Transverse colon (tissue), 4 donors: ENCODE measurements around the gene EVI2A. TPM values are rescaled to one million over a fixed set of nuclear protein-coding genes. Genes with fewer than 3 reads are reported as not detected.

Experiments
- DNase-seq: peaks from one replicate; pipeline ENCODE4 v3.0.0-alpha.2; 2019
- H3K27ac ChIP-seq, 4 donors: fragments of 200-600 bp; sonication (generic); 2 replicates each; pipeline ENCODE4 v1.5.1; 2016 to 2018; ENCODE audit warnings: inconsistent platforms in 4 of 4
- H3K27me3 ChIP-seq: fragments of 200-600 bp; sonication (generic); 2 replicates; pipeline ENCODE4 v1.5.1; 2017; ENCODE audit warnings: inconsistent platforms
- H3K36me3 ChIP-seq, 4 donors: fragments of 200-600 bp; sonication (generic); 2 replicates each; pipeline ENCODE4 v1.5.1; 2017 to 2019; ENCODE audit warnings: inconsistent platforms in 4 of 4
- H3K4me1 ChIP-seq, 4 donors: fragments of 200-600 bp; sonication (generic); 2 replicates each; pipeline ENCODE4 v1.5.1; 2017 to 2020; ENCODE audit warnings: inconsistent platforms in 4 of 4
- H3K4me3 ChIP-seq, 4 donors: fragments of 200-600 bp; sonication (generic); 1 replicate in 1 of 4; 2 replicates in 3 of 4; pipeline versions ENCODE4 v1.5.1 to v1.6.1; 2017 to 2019; ENCODE audit warnings: inconsistent platforms in 4 of 4
- H3K9me3 ChIP-seq, 2 donors: fragments of 200-600 bp; sonication (generic); 2 replicates each; pipeline ENCODE4 v1.5.1; 2017 to 2019; ENCODE audit warnings: inconsistent platforms in 2 of 2
- EP300 ChIP-seq: sonication (generic); formaldehyde crosslinking; IDR thresholded peaks from one replicate; pipeline ENCODE4 v1.6.1; 2017; ENCODE audit warnings: antibody characterized with exemption, low read depth
- POLR2A ChIP-seq: fragments of 450-650 bp; IDR thresholded peaks from one replicate; pipeline ENCODE4 v1.6.1; 2016; ENCODE audit warnings: antibody characterized with exemption, mild to moderate bottlenecking, moderate library complexity
- POLR2AphosphoS5 ChIP-seq, 3 donors: sonication (generic); formaldehyde crosslinking; IDR thresholded peaks; one replicate each; pipeline ENCODE4 v1.6.1; 2016; ENCODE audit warnings: antibody characterized with exemption in 3 of 3
- WGBS, 2 donors: methylation state at CpG; one replicate each; pipeline ENCODE4 v1.1.5; 2018; ENCODE audit warnings: low coverage in 1 of 2; 5-methylcytosine and 5-hydroxymethylcytosine counted together
- in situ Hi-C, 4 donors: fragments of 200-750 bp; cut with MboI; loops; one replicate each; pipeline versions ENCODE4 v1.15.0 to v1.15.1; 2017; ENCODE audit warnings: low sequenced_read_pairs in 3 of 4, low pct_ligation_motif_present in 1 of 4, low pct_unique_long_range_greater_than_20kb in 1 of 4
- intact Hi-C: fragments of 100-400 bp; cut with DNase I; formaldehyde crosslinking; loops from one replicate; pipeline ENCODE4 v1.15.1; 2023; ENCODE audit warnings: low total_unique reads
- total RNA-seq, 4 donors: library from RNA; depleted of rRNA; stranded (reverse); fragments of >200 nt; gene quantifications; one replicate each; pipeline ENCODE4 v1.1.0, GENCODE V29; 2016
- TF ChIP-seq, protein P1 (sequence below), 5 experiments: fragments of 200-600 bp in 3 of 5; fragments of 450-650 bp in 2 of 5; sonication (generic) in 3 of 5; IDR thresholded peaks; 1 replicate in 2 of 5; 2 replicates in 3 of 5; pipeline ENCODE4 v1.5.1; 2016 to 2017; ENCODE audit warnings: antibody characterized with exemption in 5 of 5, inconsistent platforms in 3 of 5, mild to moderate bottlenecking in 2 of 5, moderate library complexity in 1 of 5

The EVI2A gene
- total RNA-seq, 4 donors from 2014 or later, result 3.7 to 9.4 (median 7.5) TPM; not detected in 1

DNA sequence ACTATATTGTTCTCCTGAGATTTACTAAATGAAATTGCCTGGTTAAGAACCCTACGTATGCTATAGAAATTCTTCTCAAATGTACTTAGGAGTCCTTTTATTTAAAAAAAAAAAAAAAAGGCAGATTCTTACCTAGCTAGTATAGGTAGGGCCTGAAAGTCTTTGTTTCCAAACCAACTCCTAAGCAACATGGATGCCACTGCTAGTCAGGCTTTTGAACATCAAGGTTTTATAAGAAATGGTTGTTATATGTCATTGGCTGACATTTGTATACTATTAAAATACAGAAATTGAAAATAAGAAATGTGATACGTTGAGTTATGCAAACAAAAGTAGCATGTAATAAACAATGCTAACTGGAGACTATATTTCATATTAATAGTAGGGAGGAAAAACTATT lies 1.2 kb downstream of the EVI2A start:
- H3K27ac ChIP-seq, result peak overlapping the region; percentile 47 to 78 (median 71)
- no peak for DNase-seq
- in situ Hi-C loops (no loop called here), intact Hi-C loops (no loop called here)
- TF ChIP-seq POLR2A, result no peak
- TF ChIP-seq, protein P1, sequence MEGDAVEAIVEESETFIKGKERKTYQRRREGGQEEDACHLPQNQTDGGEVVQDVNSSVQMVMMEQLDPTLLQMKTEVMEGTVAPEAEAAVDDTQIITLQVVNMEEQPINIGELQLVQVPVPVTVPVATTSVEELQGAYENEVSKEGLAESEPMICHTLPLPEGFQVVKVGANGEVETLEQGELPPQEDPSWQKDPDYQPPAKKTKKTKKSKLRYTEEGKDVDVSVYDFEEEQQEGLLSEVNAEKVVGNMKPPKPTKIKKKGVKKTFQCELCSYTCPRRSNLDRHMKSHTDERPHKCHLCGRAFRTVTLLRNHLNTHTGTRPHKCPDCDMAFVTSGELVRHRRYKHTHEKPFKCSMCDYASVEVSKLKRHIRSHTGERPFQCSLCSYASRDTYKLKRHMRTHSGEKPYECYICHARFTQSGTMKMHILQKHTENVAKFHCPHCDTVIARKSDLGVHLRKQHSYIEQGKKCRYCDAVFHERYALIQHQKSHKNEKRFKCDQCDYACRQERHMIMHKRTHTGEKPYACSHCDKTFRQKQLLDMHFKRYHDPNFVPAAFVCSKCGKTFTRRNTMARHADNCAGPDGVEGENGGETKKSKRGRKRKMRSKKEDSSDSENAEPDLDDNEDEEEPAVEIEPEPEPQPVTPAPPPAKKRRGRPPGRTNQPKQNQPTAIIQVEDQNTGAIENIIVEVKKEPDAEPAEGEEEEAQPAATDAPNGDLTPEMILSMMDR (IDR thresholded peaks at IDR 0.05), result no peak
- H3K9me3 ChIP-seq, result no peaks in the 10 kb centered on the region
- H3K4me1 ChIP-seq, result peaks cover 0 to 11% (median 0%) of the 10 kb centered on the region in 4 donors
- 51% methylated on average over 2 of the region's 2 CpGs for WGBS, 2 donors
- H3K27me3 ChIP-seq, result no peaks in the 10 kb centered on the region
- H3K4me3 ChIP-seq, result peak overlapping the region in 2 of 4 donors; percentile 9 to 30
- H3K36me3 ChIP-seq, result peaks cover 0 to under 1% (median 0%) of the 10 kb centered on the region in 4 donors

DNA sequence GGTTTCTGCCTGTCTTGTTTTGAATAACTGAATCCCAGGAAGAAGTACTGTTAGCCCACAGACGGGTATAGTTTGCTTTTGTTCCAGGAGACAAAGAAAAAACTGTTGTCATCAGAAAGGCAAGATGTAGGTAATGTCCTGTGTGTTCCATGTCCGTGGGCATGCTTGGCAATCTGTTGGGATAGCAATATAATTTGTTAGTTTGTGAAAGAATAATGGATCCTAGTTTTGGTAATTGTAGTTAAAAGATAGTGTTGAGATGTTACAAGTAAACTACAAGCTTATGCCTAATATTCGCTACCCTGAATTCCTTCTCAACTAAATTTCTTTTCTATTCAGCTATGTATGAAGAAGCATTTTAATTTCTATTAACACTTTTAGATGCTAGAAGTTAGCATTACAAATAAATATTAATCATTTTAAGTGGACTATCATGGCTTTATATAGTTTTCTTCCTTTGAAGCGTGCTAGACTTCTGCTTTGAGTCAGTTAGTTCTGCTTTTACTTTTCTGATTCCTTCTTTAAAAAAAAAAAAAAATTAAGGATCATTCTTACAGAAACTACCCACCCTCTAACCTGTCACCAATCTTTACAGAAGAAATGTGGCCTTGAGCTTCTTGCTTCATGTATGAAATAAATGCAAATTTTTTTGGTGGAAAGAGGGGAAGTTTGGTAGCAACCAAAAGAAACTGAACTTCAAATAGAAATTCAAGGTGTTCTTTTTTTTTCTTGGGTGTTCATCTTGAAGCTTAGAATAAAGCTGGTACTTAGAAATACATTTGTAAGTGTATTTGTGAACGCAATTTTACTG lies 2.4 kb downstream of the EVI2A start:
- Histone ChIP-seq H3K4me3 (peak overlapping the region in 2 of 4 donors; percentile 6 to 30), H3K27me3 (no peaks in the 10 kb centered on the region), H3K27ac (peak overlapping the region; percentile 47 to 78 (median 71)), H3K4me1 (peaks cover 0 to 21% (median 0%) of the 10 kb centered on the region in 4 donors), H3K36me3 (no peaks in the 10 kb centered on the region), H3K9me3 (no peaks in the 10 kb centered on the region)
- 68 to 78% methylated on average over 4 to 5 of the region's 5 CpGs for WGBS, 2 donors
- TF ChIP-seq EP300 (no peak), POLR2A (peak; percentile 15), POLR2AphosphoS5 (IDR thresholded peaks at IDR 0.05) (peak in 1 of 3 donors; percentile 20)
- TF ChIP-seq, protein P1 (IDR thresholded peaks at IDR 0.05), result no peak
- in situ Hi-C loops, result no loop called here
- intact Hi-C loops, result no loop called here
- DNase-seq, result no peak

DNA sequence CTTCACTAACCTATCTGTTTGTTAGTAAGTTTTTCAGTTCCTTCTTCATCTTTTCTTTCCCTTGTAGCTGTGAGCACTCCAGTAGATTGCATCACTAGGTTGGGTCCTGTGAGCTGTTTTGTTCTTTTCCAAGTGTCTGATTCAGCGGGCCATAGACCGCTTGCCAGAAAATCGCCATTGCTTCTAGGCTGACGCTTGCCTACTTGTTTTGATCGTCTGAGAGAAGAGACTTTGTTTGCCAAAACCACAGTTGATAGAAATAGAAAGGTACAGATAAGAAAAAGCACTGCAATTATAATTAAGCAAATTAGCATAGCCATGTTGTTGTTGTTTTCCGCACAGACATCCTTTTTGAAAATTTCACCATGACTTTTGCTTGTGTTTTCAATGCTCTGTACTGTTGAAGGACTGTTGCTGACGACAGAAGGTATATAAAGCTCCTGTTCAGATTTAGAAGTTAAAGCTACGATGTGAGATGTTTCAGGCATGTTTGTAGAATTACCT lies 3.1 kb downstream of the EVI2A start:
- Histone ChIP-seq H3K9me3 (no peaks in the 10 kb centered on the region), H3K27me3 (no peaks in the 10 kb centered on the region), H3K4me1 (peaks cover 0 to 25% (median 0%) of the 10 kb centered on the region in 4 donors), H3K36me3 (no peaks in the 10 kb centered on the region), H3K4me3 (peak overlapping the region in 2 of 4 donors; percentile 6 to 30), H3K27ac (peak overlapping the region; percentile 47 to 78 (median 71))
- TF ChIP-seq POLR2AphosphoS5 (IDR thresholded peaks at IDR 0.05) (peak; percentile 16 to 62 (median 44)), EP300 (no peak), POLR2A (peak; percentile 57)
- TF ChIP-seq, protein P1 (IDR thresholded peaks at IDR 0.05), result no peak
- 57 to 69% methylated on average over 6 to 8 of the region's 8 CpGs for WGBS, 2 donors
- in situ Hi-C loops (no loop called here), intact Hi-C loops (no loop called here)
- peak; percentile 46 for DNase-seq

DNA sequence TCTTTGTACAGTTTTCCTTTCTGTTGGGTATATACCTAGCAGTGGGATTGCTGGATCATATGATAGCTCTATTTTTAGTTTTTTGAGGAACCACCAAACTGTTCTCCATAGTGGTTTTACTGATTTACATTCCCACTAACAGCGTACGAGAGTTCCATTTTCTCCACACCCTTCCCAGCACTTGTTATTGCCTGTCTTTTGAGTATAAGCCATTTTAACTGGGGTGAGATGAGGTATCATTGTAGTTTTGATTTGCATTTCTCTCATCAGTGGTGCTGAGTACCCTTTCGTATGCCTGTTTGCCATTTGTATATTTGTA lies 6.7 kb downstream of the EVI2A start:
- WGBS, 2 donors, result 68 to 87% methylated on average over 2 to 3 of the region's 3 CpGs
- Histone ChIP-seq H3K27ac (peak overlapping the region; percentile 61 to 76 (median 68)), H3K9me3 (no peaks in the 10 kb centered on the region), H3K4me3 (no peak overlapping the region), H3K4me1 (peaks cover 0 to 25% (median 0%) of the 10 kb centered on the region in 4 donors), H3K36me3 (no peaks in the 10 kb centered on the region), H3K27me3 (no peaks in the 10 kb centered on the region)
- DNase-seq, result no peak
- in situ Hi-C loops (no loop called here), intact Hi-C loops (no loop called here)
- TF ChIP-seq POLR2AphosphoS5 (IDR thresholded peaks at IDR 0.05) (no peak), POLR2A (no peak), EP300 (no peak)
- TF ChIP-seq, protein P1 (IDR thresholded peaks at IDR 0.05), result no peak
